GM19452 (cell line): ENCODE results near the gene SLC33A1.

Experiments
- ATAC-seq: cut with Tn5 transposase; IDR thresholded peaks from one replicate; pipeline ENCODE4 v1.9.1; 2021; ENCODE audit not compliant: unreplicated experiment

The SLC33A1 gene

GRCh38 chr3:155792532-155792931, 61.7 kb downstream of the SLC33A1 start:
- no peak for ATAC-seq

GRCh38 chr3:155791190-155791589, 63.0 kb downstream of the SLC33A1 start:
- no peak for ATAC-seq

GRCh38 chr3:155790272-155790925, 63.8 kb downstream of the SLC33A1 start:
- no peak for ATAC-seq

GRCh38 chr3:155785662-155786295, 68.4 kb downstream of the SLC33A1 start:
- no peak for ATAC-seq

- no peak for ATAC-seq
Observed at GRCh38 chr3:155782390-155782953, 71.8 kb downstream of the SLC33A1 start.

- ATAC-seq = no peak
Observed at GRCh38 chr3:155780291-155780690, 73.9 kb downstream of the SLC33A1 start.

- no peak for ATAC-seq
Observed at GRCh38 chr3:155778462-155778861, 75.8 kb downstream of the SLC33A1 start.

GRCh38 chr3:155772801-155773200, 81.4 kb downstream of the SLC33A1 start:
- ATAC-seq = no peak

- no peak for ATAC-seq
Observed at GRCh38 chr3:155771126-155771525, 83.1 kb downstream of the SLC33A1 start.
